Neural progenitor cell (in vitro differentiated cells): ENCODE measurements around the gene MACROD1.

ENCODE experiments used
- CTCF ChIP-seq: fragments of 200-600 bp; sonication (generic); IDR thresholded peaks from 2 replicates; pipeline ENCODE4 v1.5.1; 2017; ENCODE audit warnings: antibody characterized with exemption, mild to moderate bottlenecking
- EZH2 ChIP-seq: fragments of 200-600 bp; sonication (generic); IDR thresholded peaks from 2 replicates; pipeline ENCODE4 v1.6.1; 2017; ENCODE audit warnings: antibody characterized with exemption, mild to moderate bottlenecking, moderate library complexity
- EZH2phosphoT487 ChIP-seq: fragments of 200-600 bp; sonication (generic); IDR thresholded peaks from 2 replicates; pipeline ENCODE4 v1.6.1; 2017; ENCODE audit warnings: antibody characterized with exemption

DNA sequence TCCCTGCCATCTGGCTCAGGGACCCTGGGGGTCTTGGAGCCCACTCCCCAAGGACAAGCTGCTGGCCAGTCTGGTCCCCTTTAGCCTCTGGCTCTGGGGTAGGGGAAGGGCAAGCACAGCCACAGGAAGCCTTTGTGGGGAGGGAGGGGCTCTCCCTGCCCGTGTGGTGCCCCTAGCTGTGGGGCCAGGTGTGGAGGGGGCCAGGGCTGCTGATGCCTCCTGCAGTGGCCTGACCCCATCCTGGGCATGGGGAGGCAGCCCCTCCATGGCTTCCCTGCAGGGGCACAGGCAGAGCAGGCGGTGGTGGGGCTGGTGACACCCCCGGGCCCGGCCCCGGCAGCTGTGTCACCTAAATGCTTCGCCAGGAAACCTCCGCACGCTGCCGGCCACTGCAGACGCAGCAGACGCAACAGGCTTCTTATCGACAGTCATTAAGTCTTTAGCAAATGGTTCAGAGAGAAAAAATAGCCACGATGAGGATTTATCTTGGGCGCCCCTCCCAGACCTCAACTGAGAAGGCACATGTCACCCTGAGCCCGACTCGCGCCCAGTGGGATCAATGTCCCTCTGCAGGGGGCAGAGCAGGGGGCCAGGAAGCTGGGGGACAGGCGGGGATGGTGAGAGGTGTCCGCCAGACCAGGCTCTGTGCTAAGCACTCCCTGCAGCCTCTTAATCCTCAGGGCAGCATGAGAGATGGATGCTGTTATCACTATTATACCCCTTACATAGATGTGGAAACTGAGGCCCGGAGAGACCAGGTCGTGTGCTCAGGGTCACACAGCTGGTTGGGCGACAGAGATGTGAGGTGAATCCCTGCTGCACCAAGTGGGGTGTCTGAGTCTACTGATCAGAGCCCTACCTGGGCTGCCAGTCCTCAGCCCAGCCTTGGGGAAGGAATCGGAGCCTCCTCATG lies 96.3 kb downstream of the MACROD1 start:
- no peak for TF ChIP-seq CTCF
- no peak for TF ChIP-seq EZH2
- TF ChIP-seq EZH2phosphoT487 = no peak
